Measurements from ENCODE around the gene SRP9. TPM values are rescaled to one million over a fixed set of nuclear protein-coding genes. Genes with fewer than 3 reads are reported as not detected.

SRP9 gene
- 213 and 221 TPM in 2 replicates for total RNA-seq
- long read RNA-seq, transcript SRP9-201 (3 exons, 1,480 nt): major isoform, 1,228 of 1,576 reads
- long read RNA-seq, transcript SRP9-203 (4 exons, 1,596 nt): minor isoform, 262 of 1,576 reads
- long read RNA-seq, partial matches to known transcripts: 5 of 1,576 reads
- long read RNA-seq, other reads (novel, unspliced or antisense): 76 of 1,576 reads

- H3K36me3 Mint-ChIP-seq (ENCODE audit: unreplicated experiment): no peaks in the 10 kb centered on the region
- H3K4me1 Mint-ChIP-seq (ENCODE audit: unreplicated experiment): peaks cover 47% of the 10 kb centered on the region
- no peaks in the 10 kb centered on the region for H3K9me3 Mint-ChIP-seq (ENCODE audit: unreplicated experiment)
- no peak within 1 kb of the TSS for H3K27ac Mint-ChIP-seq (ENCODE audit: unreplicated experiment)
- no peak within 1 kb of the TSS for H3K4me3 Mint-ChIP-seq (ENCODE audit: unreplicated experiment)
- no peaks in the 10 kb centered on the region for H3K27me3 Mint-ChIP-seq (ENCODE audit: unreplicated experiment)
- peak; percentile 100 for DNase-seq (ENCODE audit: extremely low spot score, unreplicated experiment)
- peak; percentile 92 for TF ChIP-seq CTCF (IDR thresholded peaks at IDR 0.05)
Measured at GRCh38 chr1:225777583-225778336, at the start of gene SRP9. Gene SRP9, plus strand, starts transcription at chr1:225777826. Its CDS starts 115 bp downstream, at chr1:225777941.

- DNase-seq (ENCODE audit: extremely low spot score, unreplicated experiment): no peak
- Mint-ChIP-seq H3K4me3 (ENCODE audit: unreplicated experiment) (no peak overlapping the region), H3K4me1 (ENCODE audit: unreplicated experiment) (peaks cover 36% of the 10 kb centered on the region), H3K27ac (ENCODE audit: unreplicated experiment) (peak overlapping the region; percentile 28), H3K27me3 (ENCODE audit: unreplicated experiment) (no peaks in the 10 kb centered on the region), H3K36me3 (ENCODE audit: unreplicated experiment) (peaks cover 2% of the 10 kb centered on the region), H3K9me3 (ENCODE audit: unreplicated experiment) (no peaks in the 10 kb centered on the region)
- no peak for TF ChIP-seq CTCF (IDR thresholded peaks at IDR 0.05)
Measured at GRCh38 chr1:225731491-225731890, 46.1 kb upstream of the SRP9 start.

- Mint-ChIP-seq H3K27ac (ENCODE audit: unreplicated experiment) (no peak overlapping the region), H3K4me1 (ENCODE audit: unreplicated experiment) (peaks cover 52% of the 10 kb centered on the region), H3K27me3 (ENCODE audit: unreplicated experiment) (no peaks in the 10 kb centered on the region), H3K36me3 (ENCODE audit: unreplicated experiment) (peaks cover 2% of the 10 kb centered on the region), H3K9me3 (ENCODE audit: unreplicated experiment) (no peaks in the 10 kb centered on the region), H3K4me3 (ENCODE audit: unreplicated experiment) (no peak overlapping the region)
- no peak for DNase-seq (ENCODE audit: extremely low spot score, unreplicated experiment)
- TF ChIP-seq CTCF (IDR thresholded peaks at IDR 0.05): no peak
Measured at GRCh38 chr1:225733254-225733653, 44.4 kb upstream of the SRP9 start.

- Mint-ChIP-seq H3K36me3 (ENCODE audit: unreplicated experiment) (peaks cover 2% of the 10 kb centered on the region), H3K27ac (ENCODE audit: unreplicated experiment) (peak overlapping the region; percentile 95), H3K9me3 (ENCODE audit: unreplicated experiment) (no peaks in the 10 kb centered on the region), H3K4me1 (ENCODE audit: unreplicated experiment) (peaks cover 58% of the 10 kb centered on the region), H3K27me3 (ENCODE audit: unreplicated experiment) (no peaks in the 10 kb centered on the region), H3K4me3 (ENCODE audit: unreplicated experiment) (peak overlapping the region; percentile 46)
- peak; percentile 84 for DNase-seq (ENCODE audit: extremely low spot score, unreplicated experiment)
- no peak for TF ChIP-seq CTCF (IDR thresholded peaks at IDR 0.05)
Measured at GRCh38 chr1:225735252-225736149, 42.1 kb upstream of the SRP9 start.

Measured in osteocyte (in vitro differentiated cells).